Right lobe of liver (tissue), 4 donors: Measurements from ENCODE around the gene NXPH2.

Experiments used
- POLR2A ChIP-seq: fragments of 450-650 bp; IDR thresholded peaks from one replicate; pipeline ENCODE4 v1.6.1; 2017; ENCODE audit warnings: antibody characterized with exemption, mild to moderate bottlenecking
- TF ChIP-seq, protein P1 (sequence below), 4 donors: fragments of 200-600 bp in 3 of 4; fragments of 450-650 bp in 1 of 4; IDR thresholded peaks; one replicate each; pipeline versions ENCODE4 v1.5.1 to v1.8.0; 2016 to 2022; ENCODE audit warnings: antibody characterized with exemption in 4 of 4, mild to moderate bottlenecking in 2 of 4
- donor health status: DM: no; HTN: no; CAD: no.
- donor health status: DM: no; HTN: no; CAD: no.
- donor health status: DM: no; HTN: yes; CAD: no.

DNA sequence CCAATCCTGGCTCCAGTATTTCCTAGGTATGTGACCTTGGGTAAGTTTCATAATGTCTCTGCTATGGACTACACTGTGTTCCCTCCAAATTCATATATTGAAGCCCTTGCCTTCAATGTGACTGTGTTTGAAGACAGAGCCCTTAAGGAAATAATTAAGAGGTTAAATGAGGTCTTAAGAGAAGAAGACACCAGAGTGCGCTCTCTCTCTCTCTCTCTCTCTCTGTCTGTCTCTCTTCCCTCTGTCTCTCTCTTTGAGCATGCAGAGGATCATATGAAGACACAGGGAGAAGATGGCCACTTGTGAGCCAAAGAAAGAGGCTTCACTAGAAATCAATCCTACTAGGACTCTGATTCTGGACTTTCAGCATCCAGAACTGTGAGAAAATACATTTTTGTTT lies 52.2 kb downstream of the NXPH2 start:
- TF ChIP-seq, protein P1, sequence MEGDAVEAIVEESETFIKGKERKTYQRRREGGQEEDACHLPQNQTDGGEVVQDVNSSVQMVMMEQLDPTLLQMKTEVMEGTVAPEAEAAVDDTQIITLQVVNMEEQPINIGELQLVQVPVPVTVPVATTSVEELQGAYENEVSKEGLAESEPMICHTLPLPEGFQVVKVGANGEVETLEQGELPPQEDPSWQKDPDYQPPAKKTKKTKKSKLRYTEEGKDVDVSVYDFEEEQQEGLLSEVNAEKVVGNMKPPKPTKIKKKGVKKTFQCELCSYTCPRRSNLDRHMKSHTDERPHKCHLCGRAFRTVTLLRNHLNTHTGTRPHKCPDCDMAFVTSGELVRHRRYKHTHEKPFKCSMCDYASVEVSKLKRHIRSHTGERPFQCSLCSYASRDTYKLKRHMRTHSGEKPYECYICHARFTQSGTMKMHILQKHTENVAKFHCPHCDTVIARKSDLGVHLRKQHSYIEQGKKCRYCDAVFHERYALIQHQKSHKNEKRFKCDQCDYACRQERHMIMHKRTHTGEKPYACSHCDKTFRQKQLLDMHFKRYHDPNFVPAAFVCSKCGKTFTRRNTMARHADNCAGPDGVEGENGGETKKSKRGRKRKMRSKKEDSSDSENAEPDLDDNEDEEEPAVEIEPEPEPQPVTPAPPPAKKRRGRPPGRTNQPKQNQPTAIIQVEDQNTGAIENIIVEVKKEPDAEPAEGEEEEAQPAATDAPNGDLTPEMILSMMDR (IDR thresholded peaks at IDR 0.05), result no peak
- no peak for TF ChIP-seq POLR2A
